Brain pericyte (primary cell): ENCODE measurements around the gene AFAP1L1.

Experiments used
- DNase-seq: peaks from one replicate; pipeline ENCODE4 v3.0.0-alpha.2; 2012; ENCODE audit warnings: low read depth, low spot score

The AFAP1L1 gene

GRCh38 chr5:149271716-149272563 is at the start of gene AFAP1L1:
AFAP1L1 (plus strand) TSS chr5:149271859; CDS start chr5:149271969, 110 bp downstream.
- no peak for DNase-seq

- no peak for DNase-seq
These were observed 48.4 kb upstream of the AFAP1L1 start for GRCh38 chr5:149223081-149223848.

GRCh38 chr5:149224282-149224681 is 47.4 kb upstream of the AFAP1L1 start:
- DNase-seq, result no peak

- no peak for DNase-seq
These were observed 44.4 kb upstream of the AFAP1L1 start for GRCh38 chr5:149227168-149227826.

GRCh38 chr5:149228618-149229297 is 42.9 kb upstream of the AFAP1L1 start:
- DNase-seq, result peak; percentile 49

GRCh38 chr5:149229298-149229937 is 42.2 kb upstream of the AFAP1L1 start:
- DNase-seq, result no peak

- no peak for DNase-seq
These were observed 35.8 kb upstream of the AFAP1L1 start for GRCh38 chr5:149235841-149236240.

- DNase-seq, result no peak
These were observed 34.0 kb upstream of the AFAP1L1 start for GRCh38 chr5:149237662-149238061.

- DNase-seq, result no peak
These were observed 33.1 kb upstream of the AFAP1L1 start for GRCh38 chr5:149238540-149238939.

GRCh38 chr5:149239917-149240316 is 31.7 kb upstream of the AFAP1L1 start:
- DNase-seq, result no peak

- no peak for DNase-seq
These were observed 31.2 kb upstream of the AFAP1L1 start for GRCh38 chr5:149240354-149240998.

GRCh38 chr5:149242339-149242738 is 29.3 kb upstream of the AFAP1L1 start:
- no peak for DNase-seq

- DNase-seq, result no peak
These were observed 24.8 kb upstream of the AFAP1L1 start for GRCh38 chr5:149246906-149247305.

GRCh38 chr5:149247726-149248125 is 23.9 kb upstream of the AFAP1L1 start:
- DNase-seq, result no peak

- DNase-seq, result no peak
These were observed 20.1 kb upstream of the AFAP1L1 start for GRCh38 chr5:149251546-149251945.

GRCh38 chr5:149254506-149254905 is 17.2 kb upstream of the AFAP1L1 start:
- no peak for DNase-seq

- DNase-seq, result no peak
These were observed 15.2 kb upstream of the AFAP1L1 start for GRCh38 chr5:149256451-149256850.

- DNase-seq, result no peak
These were observed 14.5 kb upstream of the AFAP1L1 start for GRCh38 chr5:149257131-149257530.

- DNase-seq, result no peak
These were observed 13.6 kb upstream of the AFAP1L1 start for GRCh38 chr5:149257889-149258705.

GRCh38 chr5:149260761-149261160 is 10.9 kb upstream of the AFAP1L1 start:
- no peak for DNase-seq
